ENCODE results near the gene ZBTB20. TPM values are rescaled to one million over a fixed set of nuclear protein-coding genes. Genes with fewer than 3 reads are reported as not detected.
"Not testable (repeated sequence)": the region's sequence is repeated elsewhere in the genome, so short reads cannot be mapped to it uniquely, and the experiment has no call there.

The ZBTB20 gene
- total RNA-seq, 1 experiment from 2014 or later, result 11.0 TPM

DNA sequence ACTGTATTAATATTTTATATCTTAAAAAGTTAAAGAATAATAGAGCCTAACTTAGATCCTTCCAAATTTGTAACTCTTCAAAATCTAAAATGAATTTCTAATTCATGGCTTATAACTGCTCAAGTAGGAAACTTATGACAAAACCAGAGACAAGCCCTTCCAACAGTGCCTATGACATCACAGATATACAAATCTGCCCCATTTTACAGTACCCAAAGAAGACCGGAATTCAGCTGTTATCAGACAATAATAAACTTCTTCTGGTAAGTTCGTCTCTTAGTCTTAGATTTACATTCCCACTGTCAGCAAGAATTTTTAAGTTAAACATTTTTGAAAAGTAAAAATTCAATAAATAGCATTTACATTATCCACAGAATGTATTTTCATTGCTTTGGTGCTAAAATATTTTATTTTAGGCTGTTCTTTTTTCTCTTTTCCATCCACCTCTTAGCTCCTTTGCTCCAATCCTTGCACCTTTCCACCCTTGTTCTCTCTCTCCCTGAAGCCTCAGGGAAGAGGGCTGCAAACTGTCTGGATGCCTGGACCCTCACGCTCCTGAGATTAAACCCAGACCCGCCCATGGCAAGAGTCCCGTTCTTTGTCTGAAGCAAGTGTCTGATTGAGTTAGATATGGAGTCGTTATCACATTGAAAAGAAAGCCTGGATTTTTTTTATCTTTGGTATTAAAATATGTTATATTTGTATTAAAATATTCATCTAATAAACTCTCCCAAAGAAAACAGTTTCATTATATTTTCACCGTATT, 312.7 kb downstream of the ZBTB20 start:
- no peak for DNase-seq (ENCODE audit: low spot score)

- no peak for DNase-seq (ENCODE audit: low spot score)
Measured at GRCh38 chr3:114831861-114832260, 315.2 kb downstream of the ZBTB20 start.

DNA sequence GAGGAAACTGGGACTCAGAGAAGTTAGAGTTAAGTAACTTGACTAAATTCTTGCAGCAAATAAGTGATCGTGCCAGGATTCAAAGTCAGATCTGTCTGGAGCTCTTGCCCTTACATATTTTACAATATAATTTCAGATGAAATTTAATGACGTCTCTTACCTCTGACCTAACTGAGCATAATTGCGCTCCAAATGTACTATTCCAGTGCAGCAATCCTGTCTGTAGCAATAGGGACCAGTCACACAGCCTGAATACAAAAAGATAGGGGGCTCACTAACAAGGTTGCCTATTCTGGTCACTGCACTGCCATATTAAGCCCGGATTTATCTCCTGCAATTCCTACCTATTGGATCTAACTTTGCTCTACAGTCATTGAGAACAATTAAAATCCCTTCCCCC, 316.4 kb downstream of the ZBTB20 start:
- DNase-seq (ENCODE audit: low spot score), result no peak

- no peak for DNase-seq (ENCODE audit: low spot score)
Measured at GRCh38 chr3:114829783-114830182, 317.3 kb downstream of the ZBTB20 start.

- peak; percentile 79 for DNase-seq (ENCODE audit: low spot score)
Measured at GRCh38 chr3:114827495-114827894, 319.6 kb downstream of the ZBTB20 start.

GRCh38 chr3:114824014-114824413, 323.1 kb downstream of the ZBTB20 start:
- DNase-seq (ENCODE audit: low spot score), result no peak

DNA sequence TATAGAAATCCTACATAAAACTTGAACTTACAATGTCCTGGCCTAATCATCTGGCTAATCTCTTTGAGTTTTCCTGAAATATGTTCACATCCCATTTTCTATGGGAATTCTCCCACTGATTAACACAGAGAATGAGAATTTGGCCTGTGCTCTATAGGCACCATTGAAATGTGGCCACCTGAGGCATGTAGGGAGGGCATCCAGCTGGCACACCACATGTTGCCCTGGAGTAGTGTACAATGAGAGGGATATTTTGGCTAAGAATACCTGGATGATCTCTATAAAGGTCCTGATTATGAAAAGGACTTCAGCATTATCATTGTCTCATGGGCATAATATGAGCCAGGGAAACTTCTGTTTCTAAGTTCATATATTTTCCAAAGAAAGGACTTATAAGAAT, 324.0 kb downstream of the ZBTB20 start:
- DNase-seq (ENCODE audit: low spot score), result no peak

GRCh38 chr3:114816052-114816451, 331.0 kb downstream of the ZBTB20 start:
- DNase-seq (ENCODE audit: low spot score), result no peak

GRCh38 chr3:114812541-114813238, 334.4 kb downstream of the ZBTB20 start:
- DNase-seq (ENCODE audit: low spot score), result not testable (repeated sequence)

DNA sequence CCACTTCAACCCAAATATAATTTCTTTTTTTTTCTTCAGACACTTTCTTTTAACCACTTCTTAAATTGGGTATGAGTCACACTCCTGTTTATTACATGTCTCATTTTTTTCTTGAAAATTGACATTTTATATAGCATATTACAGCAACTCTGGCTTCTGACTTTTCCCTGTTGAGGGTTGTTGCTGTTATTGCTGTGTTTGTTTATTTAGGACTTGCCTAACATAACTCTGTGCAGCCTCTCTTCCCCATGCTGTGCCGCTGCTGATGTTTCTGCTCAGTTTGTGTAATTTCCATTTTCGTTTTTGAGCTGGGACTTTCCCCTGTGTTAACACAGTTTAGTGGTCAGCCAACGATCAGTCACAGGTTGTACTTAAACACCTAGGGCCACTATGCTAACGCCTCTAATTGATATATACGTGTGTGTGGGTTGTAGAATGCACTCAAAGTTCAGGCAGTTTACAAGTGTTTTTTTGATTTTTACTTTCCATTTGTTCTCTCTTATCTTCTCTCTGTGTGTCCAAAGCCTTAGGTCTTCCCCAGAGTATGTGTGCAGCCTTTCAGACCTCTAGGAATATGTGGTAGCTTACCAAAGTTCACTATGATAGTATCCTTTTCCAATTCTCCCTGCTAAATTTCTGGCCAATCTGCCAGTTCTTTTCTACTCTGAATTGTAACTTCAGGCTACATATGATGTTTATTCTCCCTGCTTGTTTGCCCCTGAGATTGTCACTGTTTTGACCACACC, 337.2 kb downstream of the ZBTB20 start:
- no peak for DNase-seq (ENCODE audit: low spot score)

DNA sequence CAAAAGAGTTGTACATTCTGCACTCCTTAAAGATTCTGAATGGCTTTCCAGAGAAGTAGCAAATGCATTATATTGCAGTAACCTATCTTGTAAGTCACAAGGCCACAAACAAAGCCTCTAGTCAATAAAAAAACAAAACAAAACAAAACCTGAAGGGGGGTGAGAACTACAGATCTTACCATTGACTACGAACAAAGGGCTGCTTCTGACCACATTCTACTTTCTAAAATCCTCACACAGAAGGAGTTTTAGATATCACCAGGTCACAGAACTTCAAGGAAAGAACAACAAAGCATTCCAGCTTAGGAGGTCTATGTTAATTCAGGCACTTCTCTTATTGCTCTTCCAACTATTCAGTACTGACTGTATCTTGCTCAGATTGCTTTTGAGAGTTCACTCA, 343.0 kb downstream of the ZBTB20 start:
- no peak for DNase-seq (ENCODE audit: low spot score)

DNA sequence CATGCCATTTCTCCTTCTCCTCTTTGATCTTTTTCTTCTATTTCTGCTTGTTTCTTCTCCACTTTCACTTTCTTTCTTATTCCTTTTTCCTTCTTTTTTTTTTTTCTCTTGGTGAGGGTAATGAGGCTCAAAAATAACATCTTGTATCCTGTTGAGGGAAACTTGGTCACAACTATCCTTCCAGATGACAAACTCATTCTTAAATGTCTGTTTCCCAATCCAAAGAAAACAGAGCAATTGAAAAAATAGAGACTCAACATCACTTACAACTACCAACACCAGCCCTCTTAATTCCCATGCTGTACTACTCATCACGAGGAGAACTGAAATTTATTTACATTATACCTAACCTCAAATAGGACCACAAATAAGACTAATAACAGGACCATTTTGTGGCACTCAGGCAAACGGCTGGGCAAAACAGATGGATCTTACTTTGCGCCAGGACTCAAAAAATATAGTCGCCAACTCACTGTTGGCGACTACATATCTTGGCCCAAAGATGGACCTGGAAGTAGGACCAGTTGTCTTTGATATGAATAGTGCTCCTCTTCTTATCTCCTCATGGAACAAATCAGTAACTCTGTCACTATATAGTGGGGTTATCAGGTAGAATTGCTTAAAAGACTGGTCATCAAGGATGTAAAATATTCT, 343.9 kb downstream of the ZBTB20 start:
- DNase-seq (ENCODE audit: low spot score), result no peak

DNA sequence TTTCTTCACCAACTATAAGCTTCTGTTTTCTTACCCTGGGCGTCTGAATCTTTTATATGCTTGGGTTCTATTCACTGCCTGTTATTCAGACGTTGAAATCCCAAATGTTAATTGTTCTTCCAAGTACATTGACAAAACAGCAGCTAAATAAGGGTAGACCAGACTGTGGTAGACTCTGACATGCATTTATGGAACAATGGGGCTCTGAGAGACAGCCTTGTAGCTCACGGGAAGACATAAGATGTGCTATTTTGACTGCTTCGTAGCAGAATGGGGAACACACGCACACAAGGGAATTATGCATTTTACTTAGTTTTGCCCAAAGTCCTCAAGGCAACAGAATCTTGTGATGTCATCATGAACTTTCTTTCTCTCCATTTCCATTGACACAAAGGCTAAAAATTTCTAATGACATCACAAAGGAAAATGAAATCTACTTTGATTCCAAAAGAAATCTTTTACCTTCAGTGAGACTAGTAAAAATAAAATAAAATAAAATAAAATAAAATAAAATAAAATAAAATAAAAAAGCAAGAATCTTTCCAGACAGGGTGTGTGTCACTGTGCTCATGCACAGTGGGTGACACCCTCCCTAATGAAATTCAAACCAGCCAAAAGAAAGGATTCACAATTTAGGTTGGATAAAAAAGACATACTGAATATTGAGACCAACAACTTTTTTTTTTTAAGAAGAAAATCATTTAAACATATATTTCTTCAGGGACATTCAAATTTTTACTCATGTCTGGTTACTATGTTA, 346.6 kb downstream of the ZBTB20 start:
- no peak for DNase-seq (ENCODE audit: low spot score)

GRCh38 chr3:114799816-114800215, 347.3 kb downstream of the ZBTB20 start:
- DNase-seq (ENCODE audit: low spot score), result no peak

DNA sequence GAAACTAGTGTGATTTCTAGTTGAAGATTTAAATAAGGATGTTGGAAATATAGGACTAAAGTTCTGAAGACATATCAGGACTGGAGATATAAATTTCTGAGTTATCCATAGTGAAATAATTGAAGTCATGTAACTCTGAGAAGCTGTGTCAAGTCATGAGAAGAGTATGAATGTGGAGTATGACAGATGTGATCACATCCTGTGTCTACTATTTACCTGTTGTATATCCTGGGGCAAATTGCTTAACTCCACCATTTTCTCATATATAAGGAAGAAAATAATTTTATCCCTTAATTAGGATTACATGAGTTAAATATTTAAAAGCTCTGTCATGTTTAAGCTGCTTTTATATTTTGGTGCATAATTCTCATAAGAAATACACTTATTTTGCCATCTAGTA, 350.3 kb downstream of the ZBTB20 start:
- DNase-seq (ENCODE audit: low spot score), result no peak

GRCh38 chr3:114794894-114795630, 352.0 kb downstream of the ZBTB20 start:
- no peak for DNase-seq (ENCODE audit: low spot score)

DNA sequence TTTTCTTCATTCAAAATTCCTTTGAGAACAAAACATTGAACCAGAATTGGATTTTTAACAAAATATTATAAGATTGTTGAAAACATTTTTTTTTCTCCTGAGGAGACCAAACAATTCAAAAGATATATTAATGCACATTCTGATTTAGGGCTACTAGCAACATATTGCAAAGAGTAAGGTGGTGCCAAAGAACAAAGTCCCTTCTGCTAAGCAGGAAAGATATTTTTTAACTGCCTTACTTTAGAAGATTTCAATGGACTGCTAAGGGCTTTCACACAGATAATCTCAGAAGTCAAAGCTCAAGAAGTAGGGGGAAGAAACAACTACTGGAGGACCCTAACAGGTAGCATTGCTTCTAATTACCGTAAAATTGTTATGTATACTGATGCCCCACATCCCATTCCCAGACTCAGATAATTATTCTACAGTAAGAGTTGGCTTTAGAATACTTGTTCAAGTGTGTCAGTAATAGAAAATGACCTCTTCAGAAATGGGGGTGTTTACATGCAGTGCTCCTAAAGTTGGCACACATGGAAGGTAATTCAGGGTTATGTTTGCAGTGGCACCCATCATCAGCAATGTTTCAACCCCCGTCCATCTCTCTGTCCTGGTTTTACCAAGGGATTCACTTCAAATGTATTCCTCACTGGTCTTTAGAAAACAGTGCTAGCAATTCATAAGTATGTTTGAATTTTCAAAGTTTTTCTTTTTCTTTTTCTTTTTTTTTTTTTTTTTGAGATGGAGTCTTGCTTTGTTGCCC, 354.7 kb downstream of the ZBTB20 start:
- no peak for DNase-seq (ENCODE audit: low spot score)

- no peak for DNase-seq (ENCODE audit: low spot score)
Measured at GRCh38 chr3:114790752-114791151, 356.3 kb downstream of the ZBTB20 start.

- no peak for DNase-seq (ENCODE audit: low spot score)
Measured at GRCh38 chr3:114789803-114790202, 357.3 kb downstream of the ZBTB20 start.

DNA sequence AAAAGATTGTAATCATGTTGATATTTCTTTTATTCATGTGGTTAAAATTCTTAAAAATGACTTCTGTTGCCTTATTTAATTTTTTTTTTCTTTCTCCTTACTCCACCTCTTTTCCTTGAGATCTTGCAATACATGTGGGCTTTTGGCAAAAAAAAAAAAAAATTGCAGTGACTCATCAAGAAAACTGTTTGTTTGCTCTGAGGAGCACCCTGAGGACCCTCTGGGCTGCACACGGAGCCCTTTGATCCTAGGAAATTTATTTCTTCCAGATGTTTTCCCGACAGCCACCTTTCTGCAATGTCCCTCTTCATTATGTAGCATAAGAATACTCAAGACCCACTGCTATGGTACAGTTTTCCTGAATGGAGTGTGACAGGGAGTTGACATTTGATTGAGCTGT, 371.7 kb downstream of the ZBTB20 start:
- no peak for DNase-seq (ENCODE audit: low spot score)
